HG02610 (cell line): ENCODE data around the gene MAGI1.

ENCODE experiments used
- ATAC-seq: cut with Tn5 transposase; IDR thresholded peaks from one replicate; pipeline ENCODE4 v1.9.1; 2021; ENCODE audit warnings: mild to moderate bottlenecking, moderate library complexity; ENCODE audit not compliant: unreplicated experiment

MAGI1 gene

GRCh38 chr3:65658401-65658800 lies 380.3 kb downstream of the MAGI1 start:
- no peak for ATAC-seq

DNA sequence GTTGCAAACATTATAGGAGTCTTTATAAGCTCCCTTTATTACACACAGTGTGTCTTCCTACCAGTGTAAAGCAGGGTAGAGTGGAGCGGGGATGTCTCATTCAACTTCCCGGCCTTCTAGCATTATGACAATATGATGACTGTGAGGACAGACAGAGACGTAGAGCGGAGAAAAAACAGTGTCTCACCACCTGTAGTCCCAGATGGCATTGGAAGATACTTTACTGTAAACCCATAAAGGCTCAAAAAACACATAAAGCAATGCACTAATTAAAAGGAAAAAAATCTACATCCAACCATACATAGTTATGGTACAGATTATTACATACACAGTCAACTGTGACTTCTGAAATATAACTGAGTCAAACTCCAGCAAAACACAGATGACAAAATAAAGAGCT lies 383.7 kb downstream of the MAGI1 start:
- no peak for ATAC-seq

DNA sequence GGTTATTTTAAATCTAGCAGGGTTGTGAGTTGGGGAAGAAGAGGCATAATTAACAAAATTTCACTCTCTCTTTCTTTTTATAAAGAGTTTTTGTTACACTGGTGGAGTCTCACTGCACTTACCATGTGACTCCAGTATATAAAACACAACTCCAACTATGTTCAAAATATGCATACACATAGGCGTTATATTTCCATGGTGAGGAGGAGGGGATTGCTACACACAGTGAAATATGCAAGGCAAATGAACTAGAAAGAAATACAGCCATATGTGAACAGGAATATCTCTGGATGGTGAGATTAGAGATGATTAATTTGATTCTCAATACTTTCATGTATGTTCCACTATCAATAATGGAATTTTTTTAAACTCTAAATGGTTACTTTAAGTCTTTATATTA lies 385.0 kb downstream of the MAGI1 start:
- no peak for ATAC-seq

GRCh38 chr3:65650247-65650646 lies 388.5 kb downstream of the MAGI1 start:
- no peak for ATAC-seq

GRCh38 chr3:65647369-65647768 lies 391.3 kb downstream of the MAGI1 start:
- no peak for ATAC-seq

- ATAC-seq = no peak
Measured at GRCh38 chr3:65642883-65643282, 395.8 kb downstream of the MAGI1 start.

- no peak for ATAC-seq
Measured at GRCh38 chr3:65641777-65642176, 396.9 kb downstream of the MAGI1 start.

GRCh38 chr3:65641045-65641444 lies 397.7 kb downstream of the MAGI1 start:
- ATAC-seq = no peak

DNA sequence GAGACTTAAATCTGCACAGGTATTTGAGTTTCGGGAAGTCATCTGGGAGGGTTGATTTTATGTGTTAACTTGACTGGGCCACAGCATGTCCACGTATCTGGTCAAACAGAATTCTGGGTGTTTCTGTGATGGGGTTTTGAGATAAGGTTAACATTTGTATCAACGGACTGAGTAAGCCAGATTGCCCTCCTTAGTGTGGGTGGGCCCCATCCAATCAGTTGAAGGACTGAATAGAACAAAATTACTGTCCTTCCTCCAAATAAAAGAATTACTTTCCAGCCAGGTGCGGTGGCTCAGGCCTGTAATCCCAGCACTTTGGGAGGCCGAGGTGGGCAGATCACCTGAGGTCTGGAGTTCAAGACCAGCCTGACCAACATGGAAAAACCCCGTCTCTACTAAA lies 399.3 kb downstream of the MAGI1 start:
- no peak for ATAC-seq

GRCh38 chr3:65638301-65638700 lies 400.4 kb downstream of the MAGI1 start:
- ATAC-seq = no peak

DNA sequence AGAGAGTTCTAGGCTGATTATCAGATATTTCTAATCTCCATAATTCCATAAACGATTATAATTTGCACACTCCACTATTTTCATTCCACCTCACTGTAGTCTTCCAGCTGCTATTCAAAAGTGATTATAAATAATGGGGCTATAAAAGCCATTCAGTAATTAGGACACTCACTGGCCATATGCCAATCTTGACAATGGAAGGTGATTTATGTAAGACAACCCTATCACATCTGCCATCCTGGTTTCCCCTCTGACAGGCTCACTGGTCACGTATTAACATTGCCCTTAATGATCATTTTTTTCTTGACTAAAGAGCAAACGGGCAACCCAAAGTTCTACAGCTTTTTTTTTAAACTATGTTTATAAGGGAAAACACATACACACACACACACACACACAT lies 402.4 kb downstream of the MAGI1 start:
- ATAC-seq = no peak

GRCh38 chr3:65635657-65636056 lies 403.1 kb downstream of the MAGI1 start:
- no peak for ATAC-seq

- ATAC-seq = no peak
Measured at GRCh38 chr3:65633018-65633638, 405.6 kb downstream of the MAGI1 start.

- no peak for ATAC-seq
Measured at GRCh38 chr3:65632414-65632813, 406.3 kb downstream of the MAGI1 start.

DNA sequence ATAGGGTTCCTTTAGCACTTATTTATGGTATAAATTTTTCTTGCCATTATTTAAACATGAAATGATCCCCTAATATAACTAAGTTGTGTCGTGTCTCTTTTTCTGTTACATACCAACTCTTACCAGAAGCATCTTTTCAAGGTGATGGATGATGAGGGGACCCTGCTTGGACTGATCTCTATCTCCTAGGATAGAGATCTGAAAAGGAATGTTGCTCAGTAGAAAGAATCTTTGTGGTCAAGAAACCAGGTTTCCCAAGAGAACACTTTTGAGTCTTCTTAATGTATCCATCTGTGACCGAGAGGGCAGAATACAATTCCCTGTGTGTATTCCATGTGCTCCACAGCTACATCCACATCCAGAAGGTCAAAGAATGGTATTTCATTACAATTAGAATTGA lies 409.7 kb downstream of the MAGI1 start:
- no peak for ATAC-seq

GRCh38 chr3:65627062-65627461 lies 411.7 kb downstream of the MAGI1 start:
- no peak for ATAC-seq

DNA sequence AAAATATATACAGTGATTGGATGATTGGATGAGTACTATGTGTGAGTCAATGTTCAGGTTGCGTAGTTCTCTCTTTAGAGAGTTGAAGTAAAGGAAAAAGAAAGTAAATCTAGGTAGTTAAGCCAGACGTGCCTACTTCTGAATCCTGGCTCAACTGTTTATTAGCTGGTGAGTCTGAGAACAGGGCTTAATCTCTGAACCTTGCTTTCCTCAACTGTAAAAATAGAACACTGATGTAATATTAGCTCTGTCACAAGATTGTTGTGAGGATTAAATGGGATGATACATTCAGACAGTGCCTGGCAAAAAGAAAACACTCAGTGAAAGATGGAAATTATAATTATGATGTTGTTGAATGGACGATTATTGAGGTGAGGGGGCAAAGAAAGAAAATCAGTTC lies 413.4 kb downstream of the MAGI1 start:
- ATAC-seq = no peak

DNA sequence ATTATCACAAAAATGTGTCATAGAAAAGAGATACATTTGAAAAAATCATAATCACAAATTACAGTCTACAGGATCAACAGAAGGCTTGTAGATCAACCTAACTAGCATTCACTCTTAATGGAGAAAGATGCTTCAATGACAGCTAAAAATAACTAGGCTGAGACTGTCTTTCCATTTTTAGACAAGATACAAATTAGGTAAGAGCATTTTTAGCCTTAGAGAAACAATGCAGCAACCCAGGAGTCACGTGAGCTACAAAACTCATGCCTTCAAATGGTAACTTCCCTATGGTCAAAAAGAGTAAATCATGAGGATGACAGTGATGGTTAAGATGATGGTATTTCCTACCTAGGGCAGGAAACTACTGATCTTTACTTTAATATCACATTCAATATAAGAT lies 415.4 kb downstream of the MAGI1 start:
- ATAC-seq = no peak

DNA sequence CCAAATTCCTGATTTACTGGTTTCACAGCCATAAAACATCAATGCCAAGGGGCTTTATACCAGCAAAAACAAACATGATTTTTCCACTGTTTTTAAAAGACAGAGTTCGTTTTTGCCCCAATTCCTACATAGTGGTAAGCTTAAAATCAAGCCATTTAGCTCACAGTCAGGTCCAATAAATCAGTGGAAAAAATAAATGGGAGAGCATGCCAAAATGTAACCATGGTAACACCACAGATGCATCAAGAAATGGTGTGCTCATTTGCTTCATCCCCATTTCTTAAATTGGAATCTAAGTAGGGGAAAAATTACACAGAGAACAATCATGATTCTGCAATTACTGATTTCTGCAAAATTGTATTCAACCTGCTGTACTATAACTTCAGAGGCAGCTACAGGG lies 418.8 kb downstream of the MAGI1 start:
- no peak for ATAC-seq

DNA sequence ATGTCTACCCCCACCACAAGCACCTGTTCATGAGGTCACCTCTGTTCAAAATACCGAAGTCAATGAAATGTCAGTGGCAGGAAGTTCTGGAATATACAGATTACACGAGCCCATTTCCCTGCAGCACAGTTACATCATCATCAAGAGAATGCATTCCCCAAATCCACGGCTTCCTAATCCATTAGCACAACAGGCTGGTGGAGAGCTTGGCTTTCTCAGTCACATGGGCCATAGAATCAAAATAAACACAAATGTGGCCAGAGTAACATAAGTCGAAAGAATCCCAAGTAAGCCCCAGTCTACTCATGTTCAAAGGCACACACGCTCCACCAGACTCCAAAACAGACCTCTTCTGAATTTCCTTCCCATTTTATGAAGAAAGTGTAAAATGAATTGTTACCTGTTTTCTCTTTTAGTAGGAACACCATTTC lies 419.3 kb downstream of the MAGI1 start:
- no peak for ATAC-seq

DNA sequence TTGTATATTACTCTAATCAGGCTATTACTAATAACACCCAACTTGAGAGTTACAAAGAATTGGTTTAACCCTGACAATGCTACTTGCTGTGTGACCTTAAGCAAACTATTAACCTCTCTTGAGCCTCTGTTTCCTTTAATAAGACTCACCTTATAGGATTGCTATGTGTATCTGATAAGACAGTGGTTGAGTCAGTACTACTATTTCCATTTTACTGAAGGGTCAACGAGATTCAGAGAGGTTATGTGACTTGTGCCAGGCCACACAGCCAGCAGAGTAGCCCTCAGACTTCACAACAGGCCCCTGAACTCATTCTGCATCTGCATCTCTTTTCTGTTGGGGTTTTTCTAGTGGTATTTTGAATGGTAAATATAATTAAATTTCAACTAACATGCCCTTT lies 420.1 kb downstream of the MAGI1 start:
- no peak for ATAC-seq

DNA sequence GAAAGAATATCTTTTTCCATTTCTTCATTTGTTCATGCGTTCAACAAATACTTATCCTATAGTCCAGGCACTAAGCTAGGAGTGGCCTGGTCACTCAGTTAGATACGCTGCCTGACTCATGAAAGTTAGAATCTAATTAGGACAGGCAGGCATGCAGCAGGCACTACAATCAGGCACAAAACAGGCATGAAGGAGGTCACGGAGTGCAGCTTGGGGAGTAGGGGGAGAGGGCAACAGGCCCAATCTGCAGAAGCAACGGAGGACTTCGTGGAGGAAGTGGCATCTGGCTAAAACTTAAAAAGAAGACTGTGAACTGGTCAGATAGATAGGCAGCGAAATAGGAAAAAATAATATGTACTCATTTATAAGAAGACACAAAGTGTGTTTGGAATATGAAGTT lies 420.9 kb downstream of the MAGI1 start:
- no peak for ATAC-seq

DNA sequence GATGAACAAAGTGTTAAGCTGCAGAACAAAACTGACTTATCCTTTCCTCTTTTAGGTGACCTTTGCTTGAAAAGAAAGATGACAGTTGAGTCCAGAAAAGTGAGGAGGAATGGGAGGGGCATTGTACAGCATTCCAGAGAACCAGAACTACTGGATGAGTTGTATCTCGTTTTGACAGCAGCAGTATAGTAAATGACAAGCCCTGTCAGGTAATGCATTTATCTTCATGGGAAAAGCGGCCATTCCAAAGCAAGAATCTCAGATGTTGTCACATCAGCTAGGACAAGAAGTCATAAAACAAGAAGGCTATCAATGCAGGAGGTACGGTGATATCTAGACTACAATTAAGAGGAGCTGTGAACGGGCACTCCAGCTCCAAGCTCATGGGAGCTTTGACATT lies 421.5 kb downstream of the MAGI1 start:
- ATAC-seq = no peak
